Omental fat pad (tissue), 4 donors: ENCODE data around the gene HDAC10. TPM values are rescaled to one million over a fixed set of nuclear protein-coding genes. Genes with fewer than 3 reads are reported as not detected.

Source experiments
- ATAC-seq: fragments of 150-250 bp; one replicate; pipeline ENCODE4 v1.9.1; 2016; ENCODE audit warnings: mild to moderate bottlenecking, moderate library complexity; ENCODE audit not compliant: low FRiP score
- DNase-seq: peaks from one replicate; pipeline ENCODE4 v3.0.0-alpha.2; 2019; ENCODE audit warnings: low spot score
- total RNA-seq, 4 donors: library from RNA; depleted of rRNA; stranded (reverse); fragments of >200 nt; gene quantifications; one replicate each; pipeline ENCODE4 v1.1.0, GENCODE V29; 2016
- TF ChIP-seq, protein P1 (sequence below), 3 donors: fragments of 450-650 bp; IDR thresholded peaks; one replicate each; pipeline ENCODE4 v1.5.1; 2016 to 2017; ENCODE audit warnings: antibody characterized with exemption in 3 of 3, mild to moderate bottlenecking in 3 of 3, moderate library complexity in 2 of 3

Gene HDAC10
- total RNA-seq, 4 donors from 2014 or later, result 18.4 to 53.8 (median 23.6) TPM

DNA sequence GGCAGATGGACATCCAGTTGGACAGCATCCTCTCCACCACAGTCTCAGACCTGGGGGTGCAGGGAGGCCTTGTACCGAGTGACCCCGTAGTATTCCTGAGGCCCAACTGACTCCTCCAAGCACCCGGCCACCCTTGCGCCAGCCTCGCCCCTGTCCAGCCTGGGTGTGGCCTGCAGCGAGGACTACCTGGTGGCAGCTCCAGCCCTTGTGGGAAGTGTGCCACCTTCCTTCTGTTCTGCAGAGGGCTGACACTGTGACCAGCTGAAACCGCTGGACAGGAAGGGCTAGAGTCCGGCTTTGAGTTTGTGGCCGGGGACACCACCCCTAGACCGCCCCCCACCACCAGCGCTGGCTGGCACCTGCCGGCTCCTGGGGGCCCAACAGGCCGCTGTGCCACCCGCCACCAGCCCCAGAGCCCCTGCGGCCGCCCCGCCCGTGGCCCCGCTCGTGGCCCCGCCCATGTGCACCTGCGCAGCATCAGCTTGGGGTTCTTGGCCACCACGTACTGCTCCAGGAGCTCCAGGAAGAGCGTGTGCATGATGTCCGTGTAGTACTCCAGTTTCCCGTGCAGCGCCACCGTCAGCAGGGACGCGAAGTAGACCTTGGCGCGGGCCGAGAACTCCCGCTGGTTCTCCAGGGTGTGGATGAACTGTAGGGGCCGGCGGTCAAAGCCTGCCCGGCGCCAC, 29.1 kb upstream of the HDAC10 start:
- ATAC-seq, result no peak

GRCh38 chr22:50278956-50279619, 28.0 kb upstream of the HDAC10 start:
- TF ChIP-seq, protein P1, sequence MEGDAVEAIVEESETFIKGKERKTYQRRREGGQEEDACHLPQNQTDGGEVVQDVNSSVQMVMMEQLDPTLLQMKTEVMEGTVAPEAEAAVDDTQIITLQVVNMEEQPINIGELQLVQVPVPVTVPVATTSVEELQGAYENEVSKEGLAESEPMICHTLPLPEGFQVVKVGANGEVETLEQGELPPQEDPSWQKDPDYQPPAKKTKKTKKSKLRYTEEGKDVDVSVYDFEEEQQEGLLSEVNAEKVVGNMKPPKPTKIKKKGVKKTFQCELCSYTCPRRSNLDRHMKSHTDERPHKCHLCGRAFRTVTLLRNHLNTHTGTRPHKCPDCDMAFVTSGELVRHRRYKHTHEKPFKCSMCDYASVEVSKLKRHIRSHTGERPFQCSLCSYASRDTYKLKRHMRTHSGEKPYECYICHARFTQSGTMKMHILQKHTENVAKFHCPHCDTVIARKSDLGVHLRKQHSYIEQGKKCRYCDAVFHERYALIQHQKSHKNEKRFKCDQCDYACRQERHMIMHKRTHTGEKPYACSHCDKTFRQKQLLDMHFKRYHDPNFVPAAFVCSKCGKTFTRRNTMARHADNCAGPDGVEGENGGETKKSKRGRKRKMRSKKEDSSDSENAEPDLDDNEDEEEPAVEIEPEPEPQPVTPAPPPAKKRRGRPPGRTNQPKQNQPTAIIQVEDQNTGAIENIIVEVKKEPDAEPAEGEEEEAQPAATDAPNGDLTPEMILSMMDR (IDR thresholded peaks at IDR 0.05), result no peak
- ATAC-seq (no peak), DNase-seq (no peak)

More for the DNA sequence above, 29.1 kb upstream of the HDAC10 start:
- TF ChIP-seq, protein P1 (IDR thresholded peaks at IDR 0.05), result no peak
- no peak for DNase-seq

DNA sequence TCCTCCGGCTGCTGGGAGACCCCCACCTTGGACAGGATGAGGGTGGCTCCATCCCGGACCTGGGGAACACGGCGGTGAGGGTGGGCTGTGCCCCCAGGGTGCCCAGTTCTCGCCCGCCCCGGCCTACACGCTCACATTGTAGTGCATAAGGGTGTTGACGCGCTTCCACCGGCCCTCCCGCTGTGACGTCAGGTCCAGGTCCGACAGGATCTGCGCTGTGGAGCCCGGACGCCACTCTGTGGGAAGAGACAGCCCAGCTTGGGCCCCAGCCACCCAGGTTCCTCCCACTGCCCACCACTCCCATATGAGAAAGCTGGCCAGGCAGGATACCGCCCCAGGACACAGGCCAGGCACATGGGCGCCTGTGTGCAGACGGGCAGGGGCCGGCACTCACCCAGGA, 27.4 kb upstream of the HDAC10 start:
- TF ChIP-seq, protein P1 (IDR thresholded peaks at IDR 0.05), result no peak
- DNase-seq (no peak), ATAC-seq (no peak)

- TF ChIP-seq, protein P1 (IDR thresholded peaks at IDR 0.05), result no peak
- DNase-seq, result no peak
- ATAC-seq, result no peak
These were observed 26.7 kb upstream of the HDAC10 start for GRCh38 chr22:50277761-50278160.

- TF ChIP-seq, protein P1 (IDR thresholded peaks at IDR 0.05), result no peak
- no peak for DNase-seq
- peak; percentile 58 for ATAC-seq
These were observed 25.1 kb upstream of the HDAC10 start for GRCh38 chr22:50276143-50276542.

GRCh38 chr22:50275181-50276055, 24.4 kb upstream of the HDAC10 start:
- TF ChIP-seq, protein P1 (IDR thresholded peaks at IDR 0.05), result no peak
- ATAC-seq, result no peak
- DNase-seq, result no peak
